Upper lobe of left lung (tissue), 6 donors: Measurements from ENCODE around the gene SLC5A11. TPM values are rescaled to one million over a fixed set of nuclear protein-coding genes. Genes with fewer than 3 reads are reported as not detected.
A peak's percentile ranks its signal among the peaks of the same experiment; 100 is the strongest.

ENCODE experiments used
- ATAC-seq, 2 donors: fragments of 200-7000 bp; cut with Tn5 transposase; one replicate each; pipeline ENCODE4 v1.9.1; 2022; ENCODE audit warnings: mild to moderate bottlenecking in 2 of 2, moderate library complexity in 2 of 2; ENCODE audit not compliant: low FRiP score in 2 of 2
- DNase-seq, 2 donors: peaks; one replicate each; pipeline ENCODE4 v3.0.0-alpha.2; 2019 to 2020
- H3K27ac ChIP-seq, 4 donors: fragments of 200-600 bp; sonication (generic); one replicate each; pipeline ENCODE4 v1.5.1; 2016 to 2019
- H3K27me3 ChIP-seq, 4 donors: fragments of 200-600 bp; sonication (generic); one replicate each; pipeline ENCODE4 v1.5.1; 2017 to 2019
- H3K36me3 ChIP-seq, 4 donors: fragments of 200-600 bp; sonication (generic); one replicate each; pipeline ENCODE4 v1.5.1; 2016 to 2019
- H3K4me1 ChIP-seq, 4 donors: fragments of 200-600 bp; sonication (generic); one replicate each; pipeline ENCODE4 v1.5.1; 2018 to 2019
- H3K4me3 ChIP-seq, 4 donors: fragments of 200-600 bp; sonication (generic); one replicate each; pipeline ENCODE4 v1.5.1; 2017 to 2019; ENCODE audit warnings: mild to moderate bottlenecking in 2 of 4, moderate library complexity in 1 of 4
- H3K9me3 ChIP-seq, 4 donors: fragments of 200-600 bp; sonication (generic); one replicate each; pipeline ENCODE4 v1.5.1; 2018 to 2019
- EP300 ChIP-seq, 4 donors: sonication (generic); formaldehyde crosslinking; IDR thresholded peaks; one replicate each; pipeline ENCODE4 v1.5.1; 2017; ENCODE audit warnings: antibody characterized with exemption in 4 of 4, control low read depth in 2 of 4
- POLR2A ChIP-seq, 4 donors: fragments of 450-650 bp; IDR thresholded peaks; one replicate each; pipeline ENCODE4 v1.5.1; 2016 to 2017; ENCODE audit warnings: antibody characterized with exemption in 4 of 4, mild to moderate bottlenecking in 2 of 4
- POLR2AphosphoS5 ChIP-seq, 2 donors: sonication (generic); formaldehyde crosslinking; IDR thresholded peaks; one replicate each; pipeline ENCODE4 v1.5.1; 2017; ENCODE audit warnings: antibody characterized with exemption in 2 of 2
- WGBS, 2 donors: methylation state at CpG; one replicate each; pipeline ENCODE4 v1.1.5; 2017 to 2018; 5-methylcytosine and 5-hydroxymethylcytosine counted together
- total RNA-seq, 6 donors: library from RNA; depleted of rRNA in 4 of 6; stranded (reverse); fragments of >200 nt in 4 of 6; gene quantifications; one replicate each; pipeline versions ENCODE4 v1.1.0 to v1.2.1, GENCODE V29; 2016 to 2021
- TF ChIP-seq, protein P1 (sequence below), 6 experiments: fragments of 450-650 bp in 4 of 6; fragments of 200-600 bp in 2 of 6; sonication (generic) in 2 of 6; IDR thresholded peaks; one replicate each; pipeline ENCODE4 v1.5.1; 2016 to 2019; ENCODE audit warnings: antibody characterized with exemption in 6 of 6
- donor health status: DM: no; HTN: no; CAD: no; lungs with moderate emphysema.
- donor health status: DM: no; HTN: yes; CAD: no; lungs with severe emphysema.

The SLC5A11 gene
- total RNA-seq, 6 donors from 2014 or later, result 0.15 to 0.86 (median 0.30) TPM; not detected in 3

DNA sequence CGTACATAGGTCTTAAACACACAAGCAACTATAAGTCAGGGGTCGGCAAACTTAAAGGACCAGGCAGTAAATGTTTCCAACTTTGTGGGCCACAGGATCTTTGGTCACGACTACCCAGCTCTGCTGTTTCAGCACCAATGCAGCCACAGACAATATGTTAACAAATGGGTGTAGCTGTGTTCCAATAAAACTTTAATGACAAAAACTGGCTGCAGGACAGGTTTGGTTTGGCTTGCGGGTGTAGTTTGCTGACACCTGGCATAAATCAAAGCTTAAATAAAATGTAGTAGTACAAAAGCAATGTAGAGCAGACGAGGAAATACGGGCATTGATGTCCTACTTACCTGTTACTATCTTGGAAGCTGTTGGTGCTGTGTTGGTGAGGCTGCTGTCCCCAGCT, 84.7 kb downstream of the SLC5A11 start:
- no peaks in the 10 kb centered on the region for H3K4me1 ChIP-seq
- H3K36me3 ChIP-seq, result peaks cover 18 to 92% (median 65%) of the 10 kb centered on the region in 4 donors
- TF ChIP-seq EP300 (IDR thresholded peaks at IDR 0.05) (no peak), POLR2A (IDR thresholded peaks at IDR 0.05) (no peak), POLR2AphosphoS5 (IDR thresholded peaks at IDR 0.05) (no peak)
- TF ChIP-seq, protein P1, sequence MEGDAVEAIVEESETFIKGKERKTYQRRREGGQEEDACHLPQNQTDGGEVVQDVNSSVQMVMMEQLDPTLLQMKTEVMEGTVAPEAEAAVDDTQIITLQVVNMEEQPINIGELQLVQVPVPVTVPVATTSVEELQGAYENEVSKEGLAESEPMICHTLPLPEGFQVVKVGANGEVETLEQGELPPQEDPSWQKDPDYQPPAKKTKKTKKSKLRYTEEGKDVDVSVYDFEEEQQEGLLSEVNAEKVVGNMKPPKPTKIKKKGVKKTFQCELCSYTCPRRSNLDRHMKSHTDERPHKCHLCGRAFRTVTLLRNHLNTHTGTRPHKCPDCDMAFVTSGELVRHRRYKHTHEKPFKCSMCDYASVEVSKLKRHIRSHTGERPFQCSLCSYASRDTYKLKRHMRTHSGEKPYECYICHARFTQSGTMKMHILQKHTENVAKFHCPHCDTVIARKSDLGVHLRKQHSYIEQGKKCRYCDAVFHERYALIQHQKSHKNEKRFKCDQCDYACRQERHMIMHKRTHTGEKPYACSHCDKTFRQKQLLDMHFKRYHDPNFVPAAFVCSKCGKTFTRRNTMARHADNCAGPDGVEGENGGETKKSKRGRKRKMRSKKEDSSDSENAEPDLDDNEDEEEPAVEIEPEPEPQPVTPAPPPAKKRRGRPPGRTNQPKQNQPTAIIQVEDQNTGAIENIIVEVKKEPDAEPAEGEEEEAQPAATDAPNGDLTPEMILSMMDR (IDR thresholded peaks at IDR 0.05), result no peak
- H3K4me3 ChIP-seq, result no peak overlapping the region
- H3K9me3 ChIP-seq, result no peaks in the 10 kb centered on the region
- H3K27ac ChIP-seq, result no peak overlapping the region
- ATAC-seq (no peak), DNase-seq (no peak)
- 93 to 94% methylated on average over 6 of the region's 6 CpGs for WGBS, 2 donors
- no peaks in the 10 kb centered on the region for H3K27me3 ChIP-seq

DNA sequence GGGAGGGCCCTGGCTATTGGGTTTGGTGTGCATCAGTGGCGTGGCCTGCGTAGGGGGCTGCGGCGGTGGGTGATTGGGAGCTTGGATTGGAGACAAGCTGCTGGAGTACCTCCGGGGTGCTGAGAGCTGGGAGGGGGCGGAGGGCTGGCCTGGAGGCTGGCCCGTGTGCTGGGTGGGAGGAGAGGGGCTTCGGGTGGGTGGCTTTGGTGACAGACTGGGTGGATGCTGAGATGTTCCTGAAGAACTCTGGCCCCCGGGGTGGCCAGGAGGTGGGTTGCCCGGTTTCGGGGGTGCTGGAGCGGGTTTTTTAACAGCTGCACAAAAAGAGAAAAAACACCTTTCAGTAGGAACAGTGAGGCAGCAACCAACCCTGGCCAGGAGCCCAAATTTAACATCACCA, 85.3 kb downstream of the SLC5A11 start:
- H3K27me3 ChIP-seq, result no peaks in the 10 kb centered on the region
- 94 to 97% methylated on average over 12 of the region's 12 CpGs for WGBS, 2 donors
- no peak overlapping the region for H3K27ac ChIP-seq
- H3K4me3 ChIP-seq, result no peak overlapping the region
- H3K36me3 ChIP-seq, result peaks cover 22 to 96% (median 65%) of the 10 kb centered on the region in 4 donors
- TF ChIP-seq, protein P1 (IDR thresholded peaks at IDR 0.05), result no peak
- TF ChIP-seq EP300 (IDR thresholded peaks at IDR 0.05) (no peak), POLR2AphosphoS5 (IDR thresholded peaks at IDR 0.05) (no peak), POLR2A (IDR thresholded peaks at IDR 0.05) (no peak)
- peak in 1 of 2 donors; percentile 54 for DNase-seq
- no peaks in the 10 kb centered on the region for H3K4me1 ChIP-seq
- no peak for ATAC-seq
- no peaks in the 10 kb centered on the region for H3K9me3 ChIP-seq

DNA sequence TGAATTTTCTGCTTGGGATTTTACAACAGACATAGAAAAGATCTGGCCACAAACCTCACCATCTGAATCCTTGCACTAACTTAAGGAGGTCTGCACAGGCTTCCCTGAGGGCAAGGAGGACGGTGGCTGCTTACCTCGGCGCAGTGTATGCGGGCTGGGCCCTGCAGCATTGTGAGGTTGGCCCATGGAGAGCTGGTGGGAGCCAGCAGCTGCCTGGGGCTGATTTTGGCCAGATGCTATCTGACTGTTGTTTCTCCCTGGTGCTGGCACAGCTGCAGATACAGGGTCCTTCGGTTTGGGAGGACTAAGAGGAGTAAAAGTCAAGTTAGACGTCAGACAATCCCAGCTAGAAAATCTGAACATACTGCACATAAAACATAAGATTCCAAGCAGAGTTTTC, 89.6 kb downstream of the SLC5A11 start:
- ATAC-seq (no peak), DNase-seq (peak in 1 of 2 donors; percentile 36)
- Histone ChIP-seq H3K4me3 (no peak overlapping the region), H3K27me3 (no peaks in the 10 kb centered on the region), H3K4me1 (no peaks in the 10 kb centered on the region), H3K36me3 (peaks cover 30 to 99% (median 71%) of the 10 kb centered on the region in 4 donors), H3K27ac (no peak overlapping the region), H3K9me3 (no peaks in the 10 kb centered on the region)
- 92 to 96% methylated on average over 6 of the region's 6 CpGs for WGBS, 2 donors
- TF ChIP-seq EP300 (IDR thresholded peaks at IDR 0.05) (no peak), POLR2A (IDR thresholded peaks at IDR 0.05) (no peak), POLR2AphosphoS5 (IDR thresholded peaks at IDR 0.05) (no peak)
- TF ChIP-seq, protein P1 (IDR thresholded peaks at IDR 0.05), result no peak

DNA sequence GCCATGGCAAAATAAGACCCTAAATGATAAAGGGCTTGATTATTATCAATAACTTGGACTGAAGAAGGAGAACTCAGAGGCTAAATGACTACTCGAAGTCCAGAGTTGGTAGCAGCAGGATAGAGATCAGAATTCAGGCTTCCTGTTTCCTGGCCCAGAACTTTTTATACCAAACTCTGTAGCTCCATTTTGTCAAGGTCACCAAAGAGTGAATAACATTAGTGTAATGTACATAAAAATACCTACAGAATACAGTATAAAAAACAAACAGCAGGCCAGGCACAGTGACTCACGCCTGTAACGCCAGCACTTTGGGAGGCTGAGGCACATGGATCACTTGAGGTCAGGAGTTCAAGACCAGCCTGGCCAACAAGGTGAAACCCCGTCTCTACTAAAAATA, 90.4 kb downstream of the SLC5A11 start:
- DNase-seq (no peak), ATAC-seq (no peak)
- Histone ChIP-seq H3K9me3 (no peaks in the 10 kb centered on the region), H3K27me3 (no peaks in the 10 kb centered on the region), H3K27ac (no peak overlapping the region), H3K4me1 (no peaks in the 10 kb centered on the region), H3K36me3 (peaks cover 22 to 99% (median 69%) of the 10 kb centered on the region in 4 donors), H3K4me3 (no peak overlapping the region)
- WGBS, 2 donors, result 87 to 88% methylated on average over 4 of the region's 4 CpGs
- no peak for TF ChIP-seq POLR2A (IDR thresholded peaks at IDR 0.05)
- TF ChIP-seq EP300 (IDR thresholded peaks at IDR 0.05), result no peak
- TF ChIP-seq, protein P1 (IDR thresholded peaks at IDR 0.05), result no peak
- TF ChIP-seq POLR2AphosphoS5 (IDR thresholded peaks at IDR 0.05), result no peak

GRCh38 chr16:24939224-24939623, 93.5 kb downstream of the SLC5A11 start:
- Histone ChIP-seq H3K27me3 (no peaks in the 10 kb centered on the region), H3K9me3 (no peaks in the 10 kb centered on the region), H3K36me3 (peaks cover 20 to 92% (median 62%) of the 10 kb centered on the region in 4 donors), H3K4me3 (no peak overlapping the region), H3K4me1 (no peaks in the 10 kb centered on the region), H3K27ac (no peak overlapping the region)
- ATAC-seq, result no peak
- DNase-seq, result peak in 1 of 2 donors; percentile 53
- 95 to 96% methylated on average over 14 of the region's 14 CpGs for WGBS, 2 donors
- TF ChIP-seq EP300 (IDR thresholded peaks at IDR 0.05), result no peak
- no peak for TF ChIP-seq POLR2A (IDR thresholded peaks at IDR 0.05)
- TF ChIP-seq, protein P1 (IDR thresholded peaks at IDR 0.05), result no peak
